ENCODE data around the gene TNRC6B.
"Not testable (repeated sequence)": the region's sequence is repeated elsewhere in the genome, so short reads cannot be mapped to it uniquely, and the experiment has no call there.

The TNRC6B gene

GRCh38 chr22:40377931-40378330, 200.2 kb downstream of the TNRC6B start:
- no peak overlapping the region for H3K4me3 ChIP-seq (replicated peaks; ENCODE audit: low read depth, low read length)
- TF ChIP-seq, protein P1, sequence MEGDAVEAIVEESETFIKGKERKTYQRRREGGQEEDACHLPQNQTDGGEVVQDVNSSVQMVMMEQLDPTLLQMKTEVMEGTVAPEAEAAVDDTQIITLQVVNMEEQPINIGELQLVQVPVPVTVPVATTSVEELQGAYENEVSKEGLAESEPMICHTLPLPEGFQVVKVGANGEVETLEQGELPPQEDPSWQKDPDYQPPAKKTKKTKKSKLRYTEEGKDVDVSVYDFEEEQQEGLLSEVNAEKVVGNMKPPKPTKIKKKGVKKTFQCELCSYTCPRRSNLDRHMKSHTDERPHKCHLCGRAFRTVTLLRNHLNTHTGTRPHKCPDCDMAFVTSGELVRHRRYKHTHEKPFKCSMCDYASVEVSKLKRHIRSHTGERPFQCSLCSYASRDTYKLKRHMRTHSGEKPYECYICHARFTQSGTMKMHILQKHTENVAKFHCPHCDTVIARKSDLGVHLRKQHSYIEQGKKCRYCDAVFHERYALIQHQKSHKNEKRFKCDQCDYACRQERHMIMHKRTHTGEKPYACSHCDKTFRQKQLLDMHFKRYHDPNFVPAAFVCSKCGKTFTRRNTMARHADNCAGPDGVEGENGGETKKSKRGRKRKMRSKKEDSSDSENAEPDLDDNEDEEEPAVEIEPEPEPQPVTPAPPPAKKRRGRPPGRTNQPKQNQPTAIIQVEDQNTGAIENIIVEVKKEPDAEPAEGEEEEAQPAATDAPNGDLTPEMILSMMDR (IDR thresholded peaks at IDR 0.05; ENCODE audit: low read length, missing control alignments) = no peak
- DNase-seq (ENCODE audit: low read depth) = no peak

GRCh38 chr22:40378448-40378847, 200.7 kb downstream of the TNRC6B start:
- not testable (repeated sequence) for DNase-seq (ENCODE audit: low read depth); H3K4me3 ChIP-seq (replicated peaks; ENCODE audit: low read depth, low read length)

GRCh38 chr22:40381461-40381860, 203.7 kb downstream of the TNRC6B start:
- no peak for DNase-seq (ENCODE audit: low read depth)
- TF ChIP-seq, protein P1 (IDR thresholded peaks at IDR 0.05; ENCODE audit: low read length, missing control alignments) = no peak
- no peak overlapping the region for H3K4me3 ChIP-seq (replicated peaks; ENCODE audit: low read depth, low read length)

DNA sequence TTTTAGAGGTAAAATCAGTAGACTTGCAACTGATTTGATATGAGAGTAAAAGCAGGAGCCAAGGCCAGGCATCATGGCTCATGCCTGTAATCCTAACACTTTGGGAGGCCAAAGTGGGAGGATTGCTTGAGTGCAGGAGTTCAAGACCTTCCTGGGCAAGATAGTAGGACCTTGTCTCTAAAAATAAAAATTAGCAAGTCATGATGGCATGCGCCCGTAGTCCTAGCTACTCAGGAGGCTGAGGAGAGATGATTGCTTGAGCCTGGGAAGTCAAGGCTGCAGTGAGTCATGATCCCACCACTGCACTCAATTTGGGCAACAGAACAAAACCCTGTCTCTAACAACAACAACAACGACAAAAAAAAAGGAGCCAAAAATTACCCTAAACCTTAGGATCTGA, 206.2 kb downstream of the TNRC6B start:
- peak; percentile 90 for DNase-seq (ENCODE audit: low read depth)
- H3K4me3 ChIP-seq (replicated peaks; ENCODE audit: low read depth, low read length) = no peak overlapping the region
- TF ChIP-seq, protein P1 (IDR thresholded peaks at IDR 0.05; ENCODE audit: low read length, missing control alignments) = no peak

DNA sequence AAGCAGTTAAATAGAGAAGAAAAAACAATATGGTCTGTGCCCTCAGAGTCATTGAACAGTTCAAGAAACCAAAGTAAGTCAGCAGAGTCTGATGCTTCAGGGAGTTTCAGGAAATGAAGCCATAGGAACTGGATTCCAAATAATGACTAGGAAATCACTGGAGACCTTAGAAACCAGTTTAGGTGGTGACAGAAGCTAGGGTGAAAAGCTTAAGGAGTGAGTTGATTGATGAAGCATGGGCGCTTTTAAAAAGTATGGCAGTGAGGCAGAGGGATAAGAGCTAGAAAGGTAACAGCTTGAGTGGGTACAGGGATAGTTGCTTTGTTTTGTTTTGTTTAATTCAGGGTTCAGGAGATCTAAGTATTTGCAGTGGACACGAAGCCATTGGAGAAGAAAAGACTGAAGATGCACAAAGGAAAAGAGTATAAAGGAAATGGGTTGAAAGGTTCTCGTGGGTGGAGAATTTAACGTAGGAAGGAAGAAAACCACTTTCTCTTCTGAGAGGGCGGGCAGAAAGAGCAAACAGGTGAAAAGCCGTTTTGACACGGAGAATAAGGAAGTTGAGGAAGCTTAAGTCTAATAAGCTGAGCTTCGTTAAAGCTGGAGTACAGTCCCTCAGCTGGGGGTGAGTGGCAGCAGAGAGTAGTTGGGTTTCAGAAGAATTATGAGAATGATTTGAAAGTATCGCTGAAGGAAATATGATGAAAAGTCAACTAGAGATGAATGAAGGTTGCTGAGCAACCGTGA, 207.5 kb downstream of the TNRC6B start:
- H3K4me3 ChIP-seq (replicated peaks; ENCODE audit: low read depth, low read length) = no peak overlapping the region
- TF ChIP-seq, protein P1 (IDR thresholded peaks at IDR 0.05; ENCODE audit: low read length, missing control alignments) = no peak
- DNase-seq (ENCODE audit: low read depth) = no peak

Data from fibroblast of pulmonary artery (primary cell).